Upper lobe of right lung (tissue), 1 donor: ENCODE measurements around the gene PPID. TPM values are rescaled to one million over a fixed set of nuclear protein-coding genes. Genes with fewer than 3 reads are reported as not detected.
A peak's percentile ranks its signal among the peaks of the same experiment; 100 is the strongest.

Source experiments
- ATAC-seq: fragments of 200-7000 bp; cut with Tn5 transposase; one replicate; pipeline ENCODE4 v1.9.1; 2020; ENCODE audit warnings: mild to moderate bottlenecking, moderate library complexity
- DNase-seq: peaks from one replicate; pipeline ENCODE4 v3.0.0-alpha.2; 2020
- H3K27ac ChIP-seq: fragments of 200-600 bp; one replicate; pipeline ENCODE4 v1.8.0; 2022
- H3K27me3 ChIP-seq: fragments of 200-600 bp; one replicate; pipeline ENCODE4 v1.8.0; 2022; ENCODE audit warnings: mild to moderate bottlenecking
- H3K36me3 ChIP-seq: fragments of 200-600 bp; one replicate; pipeline ENCODE4 v1.8.0; 2022
- H3K4me1 ChIP-seq: fragments of 200-600 bp; one replicate; pipeline ENCODE4 v1.8.0; 2022
- H3K4me3 ChIP-seq: fragments of 200-600 bp; one replicate; pipeline ENCODE4 v1.8.0; 2022; ENCODE audit warnings: mild to moderate bottlenecking
- H3K9me3 ChIP-seq: fragments of 200-600 bp; one replicate; pipeline ENCODE4 v1.8.0; 2022
- CTCF ChIP-seq: fragments of 200-600 bp; IDR thresholded peaks from one replicate; pipeline ENCODE4 v1.8.0; 2022; ENCODE audit warnings: antibody characterized with exemption
- intact Hi-C: fragments of 100-400 bp; cut with DNase I; formaldehyde crosslinking; loops from one replicate; pipeline ENCODE4 v1.11.0; 2022
- total RNA-seq: library from RNA; stranded (reverse); fragmentation: NEBNext Ultra II Directional; extraction: Animal tissue kit (Norgen Biotek cat#: 25700); gene quantifications from one replicate; pipeline ENCODE4 v1.2.1, GENCODE V29; 2021
- donor health status: DM: no; HTN: yes; CAD: no; lungs with severe emphysema.

PPID gene
- total RNA-seq, 1 donor from 2014 or later, result 19.7 TPM

GRCh38 chr4:158726633-158727032 lies 3.4 kb upstream of the PPID start:
- DNase-seq (no peak), ATAC-seq (no peak)
- no peak for TF ChIP-seq CTCF
- intact Hi-C loops, result loop anchor here (5.0 kb wide), 1 partner anchor 126 kb away; no protein-coding TSS in a partner anchor
- no peak overlapping the region for H3K4me3 ChIP-seq
- H3K27me3 ChIP-seq, result no peaks in the 10 kb centered on the region
- H3K4me1 ChIP-seq, result peaks cover 11% of the 10 kb centered on the region
- no peaks in the 10 kb centered on the region for H3K36me3 ChIP-seq
- no peaks in the 10 kb centered on the region for H3K9me3 ChIP-seq
- no peak overlapping the region for H3K27ac ChIP-seq

DNA sequence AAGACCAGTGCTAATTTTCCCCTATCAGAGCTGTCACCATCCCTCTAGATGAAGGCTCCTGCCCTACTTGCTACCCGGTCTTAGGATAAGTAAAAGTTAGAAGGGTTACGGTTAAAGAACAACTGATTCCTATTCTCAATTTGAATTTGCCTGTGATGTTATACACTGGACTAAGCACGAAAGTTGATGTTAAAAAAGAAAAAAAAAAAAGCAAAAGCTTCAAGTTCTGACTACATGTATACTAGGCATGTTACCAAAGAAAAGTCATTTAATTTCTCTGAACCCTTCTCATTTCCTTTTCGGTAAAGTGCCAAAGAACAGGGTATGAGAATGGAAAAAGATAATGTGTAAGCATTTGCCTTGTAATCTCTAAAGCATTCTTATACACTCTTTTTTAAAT lies 1.4 kb upstream of the PPID start:
- no peak for TF ChIP-seq CTCF
- intact Hi-C loops, result loop anchor here (5.0 kb wide), 1 partner anchor 128 kb away; no protein-coding TSS in a partner anchor

GRCh38 chr4:158722291-158722916 lies 792 bp downstream of the PPID start:
- Histone ChIP-seq H3K4me1 (peaks cover 12% of the 10 kb centered on the region), H3K9me3 (no peaks in the 10 kb centered on the region), H3K27me3 (no peaks in the 10 kb centered on the region), H3K4me3 (peak overlapping the region; percentile 86), H3K36me3 (peaks cover 32% of the 10 kb centered on the region), H3K27ac (peak overlapping the region; percentile 92)
- no peak for TF ChIP-seq CTCF
- intact Hi-C loops, result no loop called here
- DNase-seq, result no peak
- peak; percentile 33 for ATAC-seq

More for the DNA sequence above, 1.4 kb upstream of the PPID start:
- DNase-seq (no peak), ATAC-seq (no peak)
- no peak overlapping the region for H3K27ac ChIP-seq
- peaks cover 12% of the 10 kb centered on the region for H3K4me1 ChIP-seq
- H3K36me3 ChIP-seq, result peaks cover 10% of the 10 kb centered on the region
- no peaks in the 10 kb centered on the region for H3K9me3 ChIP-seq
- no peak overlapping the region for H3K4me3 ChIP-seq
- H3K27me3 ChIP-seq, result no peaks in the 10 kb centered on the region

- peaks cover 39% of the 10 kb centered on the region for H3K36me3 ChIP-seq
- no peak for TF ChIP-seq CTCF
- H3K9me3 ChIP-seq, result no peaks in the 10 kb centered on the region
- intact Hi-C loops, result no loop called here
- H3K27me3 ChIP-seq, result no peaks in the 10 kb centered on the region
- H3K4me3 ChIP-seq, result no peak overlapping the region
- no peak for DNase-seq
- peaks cover 12% of the 10 kb centered on the region for H3K4me1 ChIP-seq
- H3K27ac ChIP-seq, result no peak overlapping the region
- ATAC-seq, result no peak
Measured at GRCh38 chr4:158721680-158722079, 1.5 kb downstream of the PPID start.

GRCh38 chr4:158715802-158716201 lies 7.4 kb downstream of the PPID start:
- no peaks in the 10 kb centered on the region for H3K4me1 ChIP-seq
- intact Hi-C loops, result no loop called here

More at GRCh38 chr4:158715802-158716201, 7.4 kb downstream of the PPID start:
- Histone ChIP-seq H3K36me3 (peaks cover 98% of the 10 kb centered on the region), H3K4me3 (no peak overlapping the region), H3K9me3 (no peaks in the 10 kb centered on the region), H3K27ac (no peak overlapping the region), H3K27me3 (no peaks in the 10 kb centered on the region)
- DNase-seq, result no peak
- TF ChIP-seq CTCF, result no peak
- ATAC-seq, result no peak
